GM23338 (cell line): ENCODE measurements around the gene SH3GLB1. TPM values are rescaled to one million over a fixed set of nuclear protein-coding genes. Genes with fewer than 3 reads are reported as not detected.

Experiments
- ATAC-seq: fragments of 200-7000 bp; cut with Tn5 transposase; 3 replicates; pipeline ENCODE4 v1.9.1; 2020
- DNase-seq: peaks from one replicate; pipeline ENCODE4 v3.0.0-alpha.2; 2015; ENCODE audit warnings: low spot score
- H2AFZ ChIP-seq: fragments of 200-600 bp; sonication (generic); 2 replicates; pipeline ENCODE4 v1.8.0; 2016; ENCODE audit warnings: antibody characterized with exemption, mild to moderate bottlenecking, moderate library complexity
- H3F3A ChIP-seq: fragments of 200-600 bp; sonication (generic); replicated peaks from 2 replicates; pipeline ENCODE4 v1.8.0; 2017; ENCODE audit warnings: antibody characterized with exemption, mixed run types, low read depth
- H3K27ac ChIP-seq: fragments of 200-600 bp; sonication (generic); 2 replicates; pipeline ENCODE4 v1.6.1; 2016; ENCODE audit warnings: low read depth
- H3K27me3 ChIP-seq: fragments of 200-600 bp; sonication (generic); 2 replicates; pipeline ENCODE4 v1.8.0; 2016; ENCODE audit warnings: mild to moderate bottlenecking, mixed run types, moderate library complexity; ENCODE audit not compliant: insufficient read depth
- H3K36me3 ChIP-seq: fragments of 200-600 bp; sonication (generic); 2 replicates; pipeline ENCODE4 v1.8.0; 2016; ENCODE audit warnings: mild to moderate bottlenecking; ENCODE audit not compliant: insufficient read depth
- H3K4me1 ChIP-seq: fragments of 200-600 bp; sonication (generic); 2 replicates; pipeline ENCODE4 v1.8.0; 2016; ENCODE audit warnings: mild to moderate bottlenecking, moderate library complexity; ENCODE audit not compliant: insufficient read depth
- H3K4me2 ChIP-seq: fragments of 200-600 bp; sonication (generic); 2 replicates; pipeline ENCODE4 v1.7.1; 2017; ENCODE audit warnings: mixed run types
- H3K4me3 ChIP-seq: fragments of 200-600 bp; sonication (generic); 2 replicates; pipeline ENCODE4 v1.6.1; 2016; ENCODE audit warnings: mixed run types
- H3K79me2 ChIP-seq: fragments of 200-600 bp; sonication (generic); replicated peaks from 2 replicates; pipeline ENCODE4 v1.8.0; 2017; ENCODE audit warnings: mild to moderate bottlenecking; ENCODE audit not compliant: insufficient read depth
- H3K9me2 ChIP-seq: fragments of 200-600 bp; sonication (generic); 2 replicates; pipeline ENCODE4 v1.8.0; 2017; ENCODE audit not compliant: insufficient read depth
- H4K20me1 ChIP-seq: fragments of 200-600 bp; sonication (generic); replicated peaks from 2 replicates; pipeline ENCODE4 v1.8.0; 2017; ENCODE audit warnings: mild to moderate bottlenecking; ENCODE audit not compliant: insufficient read depth
- H3K27ac Mint-ChIP-seq: 2 replicates; pipeline ENCODE4 v1.8.0; 2020; ENCODE audit warnings: inconsistent platforms, mild to moderate bottlenecking, moderate library complexity, mixed read lengths
- H3K27me3 Mint-ChIP-seq: 3 replicates; pipeline ENCODE4 v1.8.0; 2022; ENCODE audit warnings: low read depth, mild to moderate bottlenecking, moderate library complexity, mixed read lengths, inconsistent platforms; ENCODE audit not compliant: insufficient read depth, poor library complexity
- H3K36me3 Mint-ChIP-seq: 3 replicates; pipeline ENCODE4 v1.8.0; 2021; ENCODE audit warnings: low read depth, mild to moderate bottlenecking, inconsistent platforms, moderate library complexity, mixed read lengths
- H3K4me1 Mint-ChIP-seq: 3 replicates; pipeline ENCODE4 v1.8.0; 2020; ENCODE audit warnings: mild to moderate bottlenecking, inconsistent platforms, mixed read lengths
- H3K4me3 Mint-ChIP-seq: 3 replicates; pipeline ENCODE4 v1.8.0; 2021; ENCODE audit warnings: moderate library complexity, mild to moderate bottlenecking, inconsistent platforms, mixed read lengths
- H3K9me3 Mint-ChIP-seq: 3 replicates; pipeline ENCODE4 v1.8.0; 2020; ENCODE audit warnings: moderate library complexity, mild to moderate bottlenecking, inconsistent platforms, mixed read lengths
- CREB1 ChIP-seq: fragments of 250-450 bp; sonication (Bioruptor Pico); IDR thresholded peaks from 2 replicates; pipeline ENCODE4 v1.5.0; 2020; ENCODE audit warnings: low read depth, mild to moderate bottlenecking, moderate library complexity
- POLR2AphosphoS5 ChIP-seq: IDR thresholded peaks from 2 replicates; pipeline ENCODE4 v1.6.1; 2016; ENCODE audit warnings: antibody characterized with exemption, low read depth
- STAT1 ChIP-seq: IDR thresholded peaks from one replicate; pipeline ENCODE4 v1.6.1; 2016; ENCODE audit warnings: antibody characterized with exemption; ENCODE audit not compliant: unreplicated experiment
- ZNF331 ChIP-seq: fragments of 250-450 bp; sonication (Bioruptor Pico); IDR thresholded peaks from 2 replicates; pipeline ENCODE4 v1.5.0; 2020; ENCODE audit warnings: low read depth, mild to moderate bottlenecking, moderate library complexity
- polyA plus RNA-seq: library from polyadenylated mRNA; unstranded; fragments of >200 nt; fragmentation: Nextera tagmentation; extraction: Ambion mirVana; gene quantifications from 2 replicates; pipeline ENCODE4 v1.2.1, GENCODE V29; 2016
- total RNA-seq: library from RNA; depleted of rRNA; stranded (reverse); fragments of >200 nt; shearing (Covaris generic); gene quantifications from 2 replicates; pipeline ENCODE4 v1.2.3, GENCODE V29; 2014
- TF ChIP-seq, protein P1 (sequence below): fragments of 250-450 bp; sonication (Bioruptor Pico); IDR thresholded peaks from 2 replicates; pipeline ENCODE4 v1.5.0; 2020; ENCODE audit warnings: mild to moderate bottlenecking, moderate library complexity

The SH3GLB1 gene
- total and polyA plus RNA-seq, 2 experiments from 2014 or later = 21.4 to 29.4 TPM

DNA sequence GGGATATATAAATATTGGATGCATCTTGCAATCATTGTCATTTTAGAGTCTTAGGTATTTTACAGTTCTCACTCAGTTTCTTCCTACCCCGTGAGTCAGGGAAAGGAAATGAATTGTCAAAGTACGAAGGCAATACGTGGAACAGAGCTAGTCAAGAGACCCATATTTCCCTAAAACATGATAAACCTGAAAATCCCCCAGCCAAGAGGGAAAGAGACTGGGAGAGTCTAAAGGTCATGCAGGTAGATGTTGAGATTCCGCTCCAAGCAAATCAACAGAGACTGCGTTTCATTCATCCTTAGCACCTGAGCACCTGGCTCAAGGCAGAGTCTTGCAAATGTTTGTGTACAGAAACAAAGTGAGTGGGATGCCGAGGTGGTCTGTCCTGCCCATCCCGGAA, 58.0 kb downstream of the SH3GLB1 start (continued):
- TF ChIP-seq, protein P1, sequence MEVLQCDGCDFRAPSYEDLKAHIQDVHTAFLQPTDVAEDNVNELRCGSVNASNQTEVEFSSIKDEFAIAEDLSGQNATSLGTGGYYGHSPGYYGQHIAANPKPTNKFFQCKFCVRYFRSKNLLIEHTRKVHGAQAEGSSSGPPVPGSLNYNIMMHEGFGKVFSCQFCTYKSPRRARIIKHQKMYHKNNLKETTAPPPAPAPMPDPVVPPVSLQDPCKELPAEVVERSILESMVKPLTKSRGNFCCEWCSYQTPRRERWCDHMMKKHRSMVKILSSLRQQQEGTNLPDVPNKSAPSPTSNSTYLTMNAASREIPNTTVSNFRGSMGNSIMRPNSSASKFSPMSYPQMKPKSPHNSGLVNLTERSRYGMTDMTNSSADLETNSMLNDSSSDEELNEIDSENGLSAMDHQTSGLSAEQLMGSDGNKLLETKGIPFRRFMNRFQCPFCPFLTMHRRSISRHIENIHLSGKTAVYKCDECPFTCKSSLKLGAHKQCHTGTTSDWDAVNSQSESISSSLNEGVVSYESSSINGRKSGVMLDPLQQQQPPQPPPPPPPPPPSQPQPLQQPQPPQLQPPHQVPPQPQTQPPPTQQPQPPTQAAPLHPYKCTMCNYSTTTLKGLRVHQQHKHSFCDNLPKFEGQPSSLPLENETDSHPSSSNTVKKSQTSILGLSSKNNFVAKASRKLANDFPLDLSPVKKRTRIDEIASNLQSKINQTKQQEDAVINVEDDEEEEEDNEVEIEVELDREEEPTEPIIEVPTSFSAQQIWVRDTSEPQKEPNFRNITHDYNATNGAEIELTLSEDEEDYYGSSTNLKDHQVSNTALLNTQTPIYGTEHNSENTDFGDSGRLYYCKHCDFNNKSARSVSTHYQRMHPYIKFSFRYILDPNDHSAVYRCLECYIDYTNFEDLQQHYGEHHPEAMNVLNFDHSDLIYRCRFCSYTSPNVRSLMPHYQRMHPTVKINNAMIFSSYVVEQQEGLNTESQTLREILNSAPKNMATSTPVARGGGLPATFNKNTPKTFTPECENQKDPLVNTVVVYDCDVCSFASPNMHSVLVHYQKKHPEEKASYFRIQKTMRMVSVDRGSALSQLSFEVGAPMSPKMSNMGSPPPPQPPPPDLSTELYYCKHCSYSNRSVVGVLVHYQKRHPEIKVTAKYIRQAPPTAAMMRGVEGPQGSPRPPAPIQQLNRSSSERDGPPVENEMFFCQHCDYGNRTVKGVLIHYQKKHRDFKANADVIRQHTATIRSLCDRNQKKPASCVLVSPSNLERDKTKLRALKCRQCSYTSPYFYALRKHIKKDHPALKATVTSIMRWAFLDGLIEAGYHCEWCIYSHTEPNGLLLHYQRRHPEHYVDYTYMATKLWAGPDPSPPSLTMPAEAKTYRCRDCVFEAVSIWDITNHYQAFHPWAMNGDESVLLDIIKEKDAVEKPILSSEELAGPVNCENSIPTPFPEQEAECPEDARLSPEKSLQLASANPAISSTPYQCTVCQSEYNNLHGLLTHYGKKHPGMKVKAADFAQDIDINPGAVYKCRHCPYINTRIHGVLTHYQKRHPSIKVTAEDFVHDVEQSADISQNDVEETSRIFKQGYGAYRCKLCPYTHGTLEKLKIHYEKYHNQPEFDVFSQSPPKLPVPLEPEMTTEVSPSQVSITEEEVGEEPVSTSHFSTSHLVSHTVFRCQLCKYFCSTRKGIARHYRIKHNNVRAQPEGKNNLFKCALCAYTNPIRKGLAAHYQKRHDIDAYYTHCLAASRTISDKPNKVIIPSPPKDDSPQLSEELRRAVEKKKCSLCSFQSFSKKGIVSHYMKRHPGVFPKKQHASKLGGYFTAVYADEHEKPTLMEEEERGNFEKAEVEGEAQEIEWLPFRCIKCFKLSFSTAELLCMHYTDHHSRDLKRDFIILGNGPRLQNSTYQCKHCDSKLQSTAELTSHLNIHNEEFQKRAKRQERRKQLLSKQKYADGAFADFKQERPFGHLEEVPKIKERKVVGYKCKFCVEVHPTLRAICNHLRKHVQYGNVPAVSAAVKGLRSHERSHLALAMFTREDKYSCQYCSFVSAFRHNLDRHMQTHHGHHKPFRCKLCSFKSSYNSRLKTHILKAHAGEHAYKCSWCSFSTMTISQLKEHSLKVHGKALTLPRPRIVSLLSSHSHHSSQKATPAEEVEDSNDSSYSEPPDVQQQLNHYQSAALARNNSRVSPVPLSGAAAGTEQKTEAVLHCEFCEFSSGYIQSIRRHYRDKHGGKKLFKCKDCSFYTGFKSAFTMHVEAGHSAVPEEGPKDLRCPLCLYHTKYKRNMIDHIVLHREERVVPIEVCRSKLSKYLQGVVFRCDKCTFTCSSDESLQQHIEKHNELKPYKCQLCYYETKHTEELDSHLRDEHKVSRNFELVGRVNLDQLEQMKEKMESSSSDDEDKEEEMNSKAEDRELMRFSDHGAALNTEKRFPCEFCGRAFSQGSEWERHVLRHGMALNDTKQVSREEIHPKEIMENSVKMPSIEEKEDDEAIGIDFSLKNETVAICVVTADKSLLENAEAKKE (CRISPR knock-in tag) = no peak
- TF ChIP-seq STAT1 (no peak), CREB1 (no peak)

DNA sequence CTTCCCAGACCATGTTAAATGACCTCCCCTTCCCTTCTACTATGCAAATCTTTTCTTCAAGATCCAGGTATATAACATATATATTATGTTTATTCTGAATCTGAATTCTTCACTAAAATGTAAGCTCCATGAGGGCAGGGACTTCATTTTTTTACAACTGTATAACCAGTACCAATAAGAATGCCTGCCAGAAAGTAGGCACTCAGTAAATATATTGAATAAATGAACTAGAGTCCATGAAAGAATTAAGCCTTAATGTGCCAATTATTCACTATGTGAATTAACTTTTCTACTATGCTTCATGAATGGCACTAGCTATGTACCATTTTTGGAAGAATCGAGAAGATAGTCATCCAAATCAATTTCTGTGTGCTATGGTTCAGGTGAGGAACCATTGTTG, 60.1 kb downstream of the SH3GLB1 start:
- no peak for TF ChIP-seq STAT1
- no peak for TF ChIP-seq ZNF331
- no peak for TF ChIP-seq POLR2AphosphoS5
- H3K27me3 Mint-ChIP-seq = peaks cover 1% of the 10 kb centered on the region
- H3K36me3 ChIP-seq = no peaks in the 10 kb centered on the region
- H4K20me1 ChIP-seq = no peaks in the 10 kb centered on the region
- H3F3A ChIP-seq = no peaks in the 10 kb centered on the region
- H3K27ac Mint-ChIP-seq = no peak overlapping the region
- H3K9me3 Mint-ChIP-seq = peaks cover 4% of the 10 kb centered on the region; the same call in 2 of the 3 replicates
- peaks cover 4% of the 10 kb centered on the region; the same call in 1 of the 2 replicates for H3K9me2 ChIP-seq
- no peak overlapping the region for H2AFZ ChIP-seq
- H3K4me3 Mint-ChIP-seq = no peak overlapping the region
- no peaks in the 10 kb centered on the region for H3K79me2 ChIP-seq
- no peaks in the 10 kb centered on the region; the same call in 2 of the 3 replicates for H3K36me3 Mint-ChIP-seq
- H3K27ac ChIP-seq = no peak overlapping the region
- ATAC-seq = no peak
- no peaks in the 10 kb centered on the region for H3K4me1 ChIP-seq
- no peaks in the 10 kb centered on the region for H3K27me3 ChIP-seq
- H3K4me2 ChIP-seq = no peak overlapping the region
- no peak overlapping the region for H3K4me3 ChIP-seq
- DNase-seq = no peak
- H3K4me1 Mint-ChIP-seq = no peaks in the 10 kb centered on the region

DNA sequence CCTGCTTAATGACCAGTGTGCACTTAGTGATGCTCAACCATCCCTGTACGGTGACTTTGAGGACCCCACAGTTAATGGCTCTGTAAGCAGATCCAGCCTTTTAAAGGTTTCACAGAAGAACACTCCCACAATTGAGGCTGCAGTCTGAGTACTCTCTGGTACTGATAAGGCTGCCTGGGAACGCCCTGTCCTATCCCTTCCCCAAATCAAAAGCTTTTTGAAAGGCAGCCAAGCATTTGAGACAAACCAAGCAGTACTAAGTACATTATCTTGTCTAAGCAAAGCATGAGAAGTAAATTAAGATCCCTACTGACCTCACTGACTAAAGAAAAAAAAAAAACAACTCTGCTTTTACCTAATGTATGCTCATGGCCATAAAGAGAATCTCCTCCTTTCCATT, 60.7 kb downstream of the SH3GLB1 start:
- H3K27me3 Mint-ChIP-seq = peaks cover 1% of the 10 kb centered on the region
- no peaks in the 10 kb centered on the region for H3K27me3 ChIP-seq
- H3K79me2 ChIP-seq = no peaks in the 10 kb centered on the region

More for the DNA sequence above, 60.7 kb downstream of the SH3GLB1 start:
- Histone ChIP-seq H2AFZ (no peak overlapping the region), H3K4me1 (no peaks in the 10 kb centered on the region), H3K36me3 (no peaks in the 10 kb centered on the region), H3K9me2 (peaks cover 4% of the 10 kb centered on the region; the same call in 1 of the 2 replicates), H3K4me2 (no peak overlapping the region), H3K27ac (no peak overlapping the region), H4K20me1 (no peaks in the 10 kb centered on the region), H3K4me3 (no peak overlapping the region), H3F3A (no peaks in the 10 kb centered on the region)
- DNase-seq (no peak), ATAC-seq (no peak)
- TF ChIP-seq STAT1 (no peak), CREB1 (no peak)
- Mint-ChIP-seq H3K9me3 (peaks cover 4% of the 10 kb centered on the region; the same call in 2 of the 3 replicates), H3K36me3 (no peaks in the 10 kb centered on the region; the same call in 2 of the 3 replicates), H3K4me1 (no peaks in the 10 kb centered on the region), H3K4me3 (no peak overlapping the region), H3K27ac (no peak overlapping the region)
